Inferior parietal cortex (tissue), 1 donor: ENCODE data around the gene ARHGAP1.
A peak's percentile ranks its signal among the peaks of the same experiment; 100 is the strongest.

Source experiments
- DNase-seq: peaks from one replicate; pipeline ENCODE4 v3.0.0-alpha.2; 2016; ENCODE audit errors: extremely low spot score

The ARHGAP1 gene

GRCh38 chr11:46640036-46640788 lies 60.2 kb downstream of the ARHGAP1 start:
- DNase-seq, result no peak

GRCh38 chr11:46639197-46639839 lies 61.1 kb downstream of the ARHGAP1 start:
- no peak for DNase-seq

- peak; percentile 63 for DNase-seq
Observed at GRCh38 chr11:46637546-46637945, 62.9 kb downstream of the ARHGAP1 start.

- no peak for DNase-seq
Observed at GRCh38 chr11:46635557-46636139, 64.8 kb downstream of the ARHGAP1 start.

DNA sequence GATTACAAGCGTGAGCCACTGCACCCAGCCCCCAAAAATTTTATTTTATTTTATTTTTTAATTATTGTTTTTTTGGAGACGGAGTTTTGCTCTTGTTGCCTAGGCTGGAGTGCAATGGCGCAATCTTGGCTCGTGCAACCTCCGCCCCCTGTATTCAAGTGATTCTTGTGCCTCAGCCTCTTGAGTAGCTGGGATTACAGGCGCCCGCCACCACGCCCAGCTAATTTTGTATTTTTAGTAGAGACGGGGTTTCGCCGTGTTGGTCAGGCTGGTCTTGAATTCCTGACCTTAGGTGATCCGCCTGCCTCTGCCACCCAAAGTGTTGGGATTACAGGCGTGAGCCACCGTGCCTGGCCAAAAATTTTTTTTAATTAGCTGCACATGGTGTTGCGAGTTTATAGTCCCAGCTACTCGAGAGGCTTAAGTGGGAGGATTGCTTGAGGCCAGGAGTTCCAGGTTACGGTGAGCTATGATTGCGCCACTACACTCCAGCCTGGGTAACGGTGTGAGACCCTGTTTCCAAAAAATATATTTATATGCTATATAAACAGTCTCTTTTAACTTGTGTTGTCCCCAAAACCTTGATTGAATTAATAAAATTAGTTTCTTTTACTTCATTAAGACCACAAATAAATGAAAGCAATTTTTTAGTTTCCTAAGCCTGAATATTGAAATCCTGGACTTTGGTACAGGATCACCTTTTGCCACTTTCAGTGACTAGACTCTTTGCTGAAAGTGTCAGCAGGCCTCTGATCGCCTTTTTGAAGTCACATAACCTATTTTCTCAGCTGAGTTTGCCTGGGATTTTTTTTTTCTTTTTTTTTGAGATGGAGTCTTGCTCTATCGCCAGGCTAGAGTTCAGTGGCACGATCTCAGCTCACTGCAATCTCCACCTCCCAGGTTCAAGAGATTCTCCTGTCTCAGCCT lies 66.9 kb downstream of the ARHGAP1 start:
- DNase-seq, result no peak

- no peak for DNase-seq
Observed at GRCh38 chr11:46632502-46632901, 67.9 kb downstream of the ARHGAP1 start.

DNA sequence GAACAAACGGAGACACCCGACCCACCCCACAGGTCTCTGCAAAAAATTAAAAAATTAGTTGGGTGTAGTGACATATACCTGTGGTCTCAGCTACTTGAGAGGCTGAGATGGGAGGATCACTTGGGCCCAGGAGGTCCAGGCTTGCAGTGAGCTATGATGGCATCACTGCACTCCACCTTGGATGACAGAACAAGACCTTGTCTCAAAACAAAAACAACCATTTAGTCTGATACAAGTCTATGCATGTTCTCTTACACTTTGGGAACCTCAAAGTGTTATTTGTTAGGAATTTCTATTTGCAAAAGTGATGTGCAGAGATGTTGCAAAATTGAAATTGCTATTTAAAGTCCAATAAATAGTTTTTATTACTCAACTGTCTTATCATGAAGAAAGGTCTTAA lies 68.7 kb downstream of the ARHGAP1 start:
- no peak for DNase-seq

DNA sequence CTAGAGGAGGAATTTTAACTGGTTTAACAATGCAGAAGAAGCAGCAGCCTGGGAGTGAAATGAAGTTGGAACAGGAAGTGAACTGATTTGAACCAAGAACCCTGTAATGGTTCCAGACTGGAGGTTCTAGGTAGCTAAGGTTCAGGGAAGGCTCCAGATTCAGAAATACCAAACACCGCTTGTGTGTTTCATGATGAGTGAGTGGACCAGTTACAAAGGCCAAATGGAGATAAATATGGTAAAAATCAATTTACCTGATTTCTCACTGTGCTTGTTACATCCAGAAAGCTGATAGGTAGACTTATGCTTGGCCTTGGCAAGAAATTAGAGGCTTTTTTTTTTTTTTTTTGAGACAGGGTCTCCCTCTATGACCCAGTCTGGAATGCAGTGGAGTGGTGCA lies 70.2 kb downstream of the ARHGAP1 start:
- no peak for DNase-seq

DNA sequence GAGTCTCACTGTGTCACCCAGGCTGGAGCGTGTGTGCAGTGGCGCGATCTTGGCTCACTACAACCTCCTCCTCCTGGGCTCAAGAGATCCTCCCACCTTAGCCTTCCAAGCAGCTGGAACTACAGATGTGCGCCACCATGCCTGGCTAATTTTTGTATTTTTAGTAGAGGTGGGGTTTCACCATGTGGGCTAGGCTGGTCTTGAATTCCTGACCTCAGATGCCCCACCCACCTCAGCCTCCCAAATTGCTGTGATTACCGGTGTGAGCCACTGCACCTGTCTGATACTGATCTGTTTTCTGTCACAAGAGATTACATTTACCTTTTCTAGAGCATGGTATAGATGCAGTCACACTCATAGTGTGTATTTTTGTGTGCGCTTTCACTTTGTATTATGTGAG lies 71.5 kb downstream of the ARHGAP1 start:
- DNase-seq, result no peak
